K562 (cell line): ENCODE results near the gene CLDN5. TPM values are rescaled to one million over a fixed set of nuclear protein-coding genes. Genes with fewer than 3 reads are reported as not detected.
A peak's percentile ranks its signal among the peaks of the same experiment; 100 is the strongest.

Experiments used
- ETV6 ChIP-seq, 3 experiments: fragments of 150-350 bp in 1 of 3; sonication (generic) in 1 of 3; formaldehyde crosslinking in 1 of 3; IDR thresholded peaks; 2 replicates each; pipeline versions ENCODE4 v1.6.1 to v1.8.0; 2014 to 2022; ENCODE audit warnings: borderline replicate concordance in 2 of 3, low read depth in 2 of 3, antibody characterized with exemption in 1 of 3, low read length in 1 of 3, mild to moderate bottlenecking in 1 of 3, missing genetic modification reagents in 1 of 3
- GATA2 ChIP-seq: sonication (generic); formaldehyde crosslinking; IDR thresholded peaks from 2 replicates; pipeline ENCODE4 v1.4.0; 2020; ENCODE audit warnings: mild to moderate bottlenecking, missing genetic modification reagents
- MAFG ChIP-seq: fragments of 450-650 bp; conservative IDR thresholded peaks from 2 replicates; pipeline ENCODE4 v1.6.1; 2016; ENCODE audit warnings: missing genetic modification characterization, missing compliant biosample characterization
- MAFK ChIP-seq: IDR thresholded peaks from 2 replicates; pipeline ENCODE4 v1.6.1; 2011; ENCODE audit warnings: low read length, improper control_type of control experiment
- PREB ChIP-seq: sonication (generic); formaldehyde crosslinking; IDR thresholded peaks from 2 replicates; pipeline ENCODE4 v1.8.1; 2023; ENCODE audit warnings: mild to moderate bottlenecking, missing genetic modification reagents
- SPI1 ChIP-seq: IDR thresholded peaks from 2 replicates; pipeline ENCODE4 v1.6.1; 2011; ENCODE audit warnings: low read depth, low read length, control low read depth, borderline replicate concordance
- ZNF316 ChIP-seq: fragments of 450-650 bp; IDR thresholded peaks from 2 replicates; pipeline ENCODE4 v1.6.1; 2016
- polyA plus RNA-seq, 8 experiments: library from polyadenylated mRNA; depleted of rRNA in 4 of 8; stranded (reverse) in 5 of 8; unstranded in 3 of 8; fragments of >200 nt; fragmentation: Nextera tagmentation in 2 of 8; fragmentation: Illumina TruSeq in 1 of 8; extraction: Ambion mirVana in 2 of 8; extraction: Trizol in 1 of 8; gene quantifications; 2 replicates each; pipeline versions ENCODE4 v1.2.1 to v1.2.3, GENCODE V29; 2011 to 2014; ENCODE audit warnings: inconsistent platforms in 1 of 8, missing spikeins in 1 of 8
- total RNA-seq, 7 experiments: library from RNA; depleted of rRNA in 6 of 7; stranded (reverse); fragments of >200 nt in 6 of 7; fragmentation: Illumina TruSeq in 2 of 7; extraction: Trizol in 2 of 7; gene quantifications; 2 replicates each; pipeline versions ENCODE4 v1.2.1 to v1.2.3, GENCODE V29; 2011 to 2021; ENCODE audit warnings: low replicate concordance in 1 of 7
- TF ChIP-seq, protein P1 (sequence below): fragments of 250-450 bp; sonication (Bioruptor Pico); IDR thresholded peaks from 2 replicates; pipeline ENCODE4 v1.5.0; 2022; ENCODE audit warnings: mild to moderate bottlenecking

CLDN5 gene
- total and polyA plus RNA-seq, 9 of the 15 experiments (the other 6 are each of a cell fraction or from before 2014, with no cell fraction given), result 0.20 TPM; not detected in 8

DNA sequence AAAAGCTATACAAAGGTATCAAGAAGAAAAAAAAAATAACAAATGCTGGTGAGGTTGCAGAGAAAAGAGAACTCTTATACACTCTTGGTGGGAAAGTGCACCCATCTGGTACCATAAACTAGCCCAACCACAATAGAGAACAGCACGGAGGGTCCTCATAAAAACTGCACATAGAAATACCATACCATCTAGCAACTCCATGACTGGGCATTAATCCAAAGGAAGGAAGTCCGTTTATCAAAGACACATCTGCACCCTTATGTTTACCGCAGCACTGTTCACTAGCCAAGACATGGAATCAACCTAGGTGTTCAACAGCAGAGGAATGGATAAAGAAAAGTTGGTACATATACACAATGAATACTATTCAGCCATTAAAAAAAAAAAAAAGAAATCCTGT, 10.8 kb upstream of the CLDN5 start (continued):
- TF ChIP-seq, protein P1, sequence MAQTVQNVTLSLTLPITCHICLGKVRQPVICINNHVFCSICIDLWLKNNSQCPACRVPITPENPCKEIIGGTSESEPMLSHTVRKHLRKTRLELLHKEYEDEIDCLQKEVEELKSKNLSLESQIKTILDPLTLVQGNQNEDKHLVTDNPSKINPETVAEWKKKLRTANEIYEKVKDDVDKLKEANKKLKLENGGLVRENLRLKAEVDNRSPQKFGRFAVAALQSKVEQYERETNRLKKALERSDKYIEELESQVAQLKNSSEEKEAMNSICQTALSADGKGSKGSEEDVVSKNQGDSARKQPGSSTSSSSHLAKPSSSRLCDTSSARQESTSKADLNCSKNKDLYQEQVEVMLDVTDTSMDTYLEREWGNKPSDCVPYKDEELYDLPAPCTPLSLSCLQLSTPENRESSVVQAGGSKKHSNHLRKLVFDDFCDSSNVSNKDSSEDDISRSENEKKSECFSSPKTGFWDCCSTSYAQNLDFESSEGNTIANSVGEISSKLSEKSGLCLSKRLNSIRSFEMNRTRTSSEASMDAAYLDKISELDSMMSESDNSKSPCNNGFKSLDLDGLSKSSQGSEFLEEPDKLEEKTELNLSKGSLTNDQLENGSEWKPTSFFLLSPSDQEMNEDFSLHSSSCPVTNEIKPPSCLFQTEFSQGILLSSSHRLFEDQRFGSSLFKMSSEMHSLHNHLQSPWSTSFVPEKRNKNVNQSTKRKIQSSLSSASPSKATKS, result no peak
- TF ChIP-seq GATA2 (CRISPR knock-in tag) (0 out of 2 replicates have a peak, but pooled peaks have one; percentile 22), ZNF316 (peak; percentile 53), MAFG (tag) (peak; percentile 80), MAFK (peak; percentile 46; the same call in 1 of the 2 replicates), SPI1 (peak; percentile 59; the same call in 1 of the 2 replicates), ETV6 (IDR thresholded peaks at IDR 0.05; ENCODE audit: borderline replicate concordance in 1 of 2, low read depth in 2 of 2, low read length in 1 of 2) (no peak), ETV6 (CRISPR knock-in tag; IDR thresholded peaks at IDR 0.05; ENCODE audit: borderline replicate concordance) (no peak), PREB (CRISPR knock-in tag) (no peak)
